ENCODE measurements around the gene DNAH10. TPM values are rescaled to one million over a fixed set of nuclear protein-coding genes. Genes with fewer than 3 reads are reported as not detected.

DNAH10 gene
- total and polyA plus RNA-seq, 2 of the 4 experiments (the other 2 are of a cell fraction) = 0.18 to 0.22 TPM

GRCh38 chr12:123715195-123715594, 46.9 kb upstream of the DNAH10 start:
- Histone ChIP-seq H4K8ac (ENCODE audit: low read depth in 2 of 2, low read length in 2 of 2) (no peak overlapping the region), H4K91ac (ENCODE audit: insufficient read depth, low read depth, low read length) (no peak overlapping the region), H2BK15ac (ENCODE audit: low read depth, low read length) (no peak overlapping the region), H3K27ac (ENCODE audit: insufficient read depth, low read length) (no peak overlapping the region), H2BK5ac (ENCODE audit: low read depth, low read length, poor library complexity, severe bottlenecking) (no peak overlapping the region), H3K79me1 (ENCODE audit: low read depth in 1 of 2, low read length in 2 of 2) (peaks cover 13 to 40% of the 10 kb centered on the region in 2 experiments), H3K18ac (ENCODE audit: low read depth, low read length) (no peak overlapping the region), H2AK9ac (replicated peaks; ENCODE audit: low read depth, low read length, poor library complexity) (no peak overlapping the region), H3K36me3 (ENCODE audit: control insufficient read depth, insufficient read depth, low read length) (peaks cover 4% of the 10 kb centered on the region; the same call in 1 of the 2 replicates), H4K20me1 (ENCODE audit: insufficient read depth, low read length) (no peaks in the 10 kb centered on the region; the same call in 1 of the 2 replicates), H2BK120ac (ENCODE audit: low read depth, low read length) (no peak overlapping the region), H3K9ac (ENCODE audit: low read depth, low read length) (no peak overlapping the region), H3K56ac (ENCODE audit: extremely low read depth, insufficient read depth, low read length) (no peak overlapping the region), H2AK5ac (ENCODE audit: low read depth, low read length) (no peak overlapping the region), H3K4me1 (ENCODE audit: control insufficient read depth, insufficient read depth, low read length) (peaks cover 5% of the 10 kb centered on the region), H3K4ac (ENCODE audit: low read depth, low read length) (no peak overlapping the region), H3K4me3 (ENCODE audit: insufficient read depth, low read depth, low read length) (no peak overlapping the region), H4K5ac (ENCODE audit: low read depth, low read length) (no peak overlapping the region), H3K14ac (replicated peaks; ENCODE audit: low read depth, low read length) (no peak overlapping the region), H2AFZ (replicated peaks; ENCODE audit: low read length, poor library complexity) (no peak overlapping the region), H3K9me1 (ENCODE audit: insufficient read depth, low read length) (peaks cover 5% of the 10 kb centered on the region; the same call in 1 of the 2 replicates), H3K27me3 (ENCODE audit: control insufficient read depth, insufficient read depth, low read length) (no peaks in the 10 kb centered on the region), H3K23ac (ENCODE audit: low read depth, low read length) (no peak overlapping the region), H3K4me2 (ENCODE audit: low read depth, low read length) (no peak overlapping the region), H3K9me3 (ENCODE audit: control insufficient read depth, insufficient read depth, low read length) (no peaks in the 10 kb centered on the region), H2BK20ac (ENCODE audit: low read depth, low read length) (no peak overlapping the region)
- intact Hi-C loops (cut with micrococcal nuclease) (no loop called here), in situ Hi-C loops (cut with MboI; ENCODE audit: low sequenced_read_pairs) (no loop called here), dilution Hi-C loops (cut with HindIII; ENCODE audit: low sequenced_read_pairs, unreplicated experiment) (no loop called here)
- DNase-seq (peak; percentile 5), ATAC-seq (ENCODE audit: low read depth) (no peak)
- no TSS peak for BruUV-seq (replicated peaks)
- POLR2A ChIA-PET (ENCODE audit: unreplicated experiment) = no interaction called here
- TF ChIP-seq MAZ (IDR thresholded peaks at IDR 0.05; ENCODE audit: borderline replicate concordance, low read depth, low read length) (no peak), USF2 (IDR thresholded peaks at IDR 0.05; ENCODE audit: low read depth, low read length) (no peak), RAD21 (IDR thresholded peaks at IDR 0.05; ENCODE audit: low read length) (no peak), SMC3 (IDR thresholded peaks at IDR 0.05; ENCODE audit: low read depth, low read length) (no peak), POLR2A (IDR thresholded peaks at IDR 0.05; ENCODE audit: low read depth, low read length) (no peak), CHD1 (IDR thresholded peaks at IDR 0.05; ENCODE audit: low read depth, low read length) (no peak), FOS (IDR thresholded peaks at IDR 0.05; ENCODE audit: low read depth, low read length) (no peak), CTCF (conservative IDR thresholded peaks at IDR 0.05; ENCODE audit: low read depth, low read length) (no peak), RFX5 (IDR thresholded peaks at IDR 0.05; ENCODE audit: low read depth, low read length) (no peak), CEBPB (IDR thresholded peaks at IDR 0.05; ENCODE audit: low read depth, low read length) (no peak), NFE2L2 (IDR thresholded peaks at IDR 0.05; ENCODE audit: low read depth, low read length) (no peak), MXI1 (IDR thresholded peaks at IDR 0.05; ENCODE audit: borderline replicate concordance, low read depth, low read length) (no peak)
- CTCF ChIA-PET = no interaction called here
- no CpG with 5 or more reads among the region's 2 CpGs for WGBS, 2 experiments (ENCODE audit: extremely low coverage in 2 of 2, insufficient read length in 1 of 2)
